ENCODE measurements around the gene CANT1. TPM values are rescaled to one million over a fixed set of nuclear protein-coding genes. Genes with fewer than 3 reads are reported as not detected.
A peak's percentile ranks its signal among the peaks of the same experiment; 100 is the strongest.

Gene CANT1
- total and polyA plus RNA-seq, 2 of the 13 experiments (the other 11 are each of a cell fraction or from before 2014, with no cell fraction given), result 34.1 to 42.1 TPM

DNA sequence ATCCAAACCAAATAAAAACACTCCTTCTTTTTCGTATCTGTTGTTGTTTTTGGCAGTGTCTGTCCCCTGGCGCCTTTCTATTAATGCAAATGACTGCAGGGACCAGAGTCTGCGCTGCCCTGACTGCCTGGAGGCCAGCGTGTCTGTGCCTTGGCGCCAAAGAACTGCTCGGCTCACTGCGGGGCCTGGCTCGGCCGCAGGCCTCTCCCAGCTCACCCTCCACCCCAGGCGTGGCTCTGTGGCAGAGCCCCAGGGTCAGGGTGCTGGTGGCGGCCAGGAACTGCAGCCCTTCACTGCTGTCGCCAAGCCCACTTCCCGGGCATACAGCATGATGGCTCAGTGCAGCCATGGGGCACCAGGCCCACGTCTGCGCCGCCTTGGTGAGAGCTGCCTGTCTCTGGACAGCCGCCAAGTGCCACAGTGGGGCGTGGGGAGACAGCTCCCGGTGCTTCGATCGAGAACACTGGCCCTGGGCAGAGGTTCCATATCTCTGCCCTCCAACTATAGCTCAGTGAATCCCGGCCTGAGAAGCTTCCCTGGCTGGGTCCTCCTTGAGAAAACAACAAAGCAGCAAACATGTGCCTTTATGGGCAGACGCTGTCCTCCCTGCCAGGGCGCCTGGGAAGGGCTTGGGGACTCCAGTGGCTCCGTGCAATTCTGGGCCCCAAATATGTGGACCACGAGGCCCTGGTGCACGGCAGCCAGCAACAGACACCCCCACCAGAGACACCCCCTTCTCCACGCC lies 11.1 kb downstream of the CANT1 start:
- FAIRE-seq (no peak), DNase-seq (ENCODE audit: low spot score) (no peak), ATAC-seq (no peak)
- Histone ChIP-seq H2AFZ (ENCODE audit: low read length) (no peak overlapping the region), H4K20me1 (ENCODE audit: insufficient read depth, low read length) (no peaks in the 10 kb centered on the region; the same call in 1 of the 2 replicates), H3K4me2 (ENCODE audit: low read depth, low read length) (no peak overlapping the region), H3K79me2 (ENCODE audit: insufficient read depth, low read length) (peaks cover 25% of the 10 kb centered on the region), H3K27ac (ENCODE audit: extremely low read length, insufficient read depth, low read length) (no peak overlapping the region), H3K36me3 (replicated peaks in 1 of 2; ENCODE audit: control insufficient read depth in 1 of 2, insufficient read depth in 2 of 2, low read length in 2 of 2) (peaks cover 29 to 68% of the 10 kb centered on the region in 2 experiments), H3K9me3 (ENCODE audit: low read length) (no peaks in the 10 kb centered on the region), H3K27me3 (ENCODE audit: control insufficient read depth in 1 of 2, insufficient read depth in 2 of 2, low read length in 2 of 2) (no peaks in the 10 kb centered on the region), H3K4me1 (ENCODE audit: insufficient read depth, low read length) (peaks cover 9% of the 10 kb centered on the region), H3K9ac (ENCODE audit: insufficient read depth, low read depth, low read length) (no peak overlapping the region), H3K4me3 (replicated peaks in 1 of 3; ENCODE audit: insufficient read depth in 1 of 3, low read depth in 2 of 3, low read length in 3 of 3) (no peak overlapping the region)
- in situ Hi-C loops (cut with HindIII; ENCODE audit: extremely low pct_ligation_motif_present, low pct_unique_long_range_greater_than_20kb) (no loop called here), intact Hi-C loops (cut with micrococcal nuclease; ENCODE audit: unreplicated experiment) (no loop called here)
- ChIA-PET CTCF (ENCODE audit: low intra/inter-chr PET ratio, low total read pairs) (no interaction called here), POLR2A (no interaction called here)
- no TSS peak for BruUV-seq (replicated peaks)
- TF ChIP-seq ZBTB33 (CRISPR knock-in tag; IDR thresholded peaks at IDR 0.05), result peak; percentile 96
- TF ChIP-seq, protein P1, sequence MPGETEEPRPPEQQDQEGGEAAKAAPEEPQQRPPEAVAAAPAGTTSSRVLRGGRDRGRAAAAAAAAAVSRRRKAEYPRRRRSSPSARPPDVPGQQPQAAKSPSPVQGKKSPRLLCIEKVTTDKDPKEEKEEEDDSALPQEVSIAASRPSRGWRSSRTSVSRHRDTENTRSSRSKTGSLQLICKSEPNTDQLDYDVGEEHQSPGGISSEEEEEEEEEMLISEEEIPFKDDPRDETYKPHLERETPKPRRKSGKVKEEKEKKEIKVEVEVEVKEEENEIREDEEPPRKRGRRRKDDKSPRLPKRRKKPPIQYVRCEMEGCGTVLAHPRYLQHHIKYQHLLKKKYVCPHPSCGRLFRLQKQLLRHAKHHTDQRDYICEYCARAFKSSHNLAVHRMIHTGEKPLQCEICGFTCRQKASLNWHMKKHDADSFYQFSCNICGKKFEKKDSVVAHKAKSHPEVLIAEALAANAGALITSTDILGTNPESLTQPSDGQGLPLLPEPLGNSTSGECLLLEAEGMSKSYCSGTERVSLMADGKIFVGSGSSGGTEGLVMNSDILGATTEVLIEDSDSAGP (CRISPR knock-in tag; IDR thresholded peaks at IDR 0.05; ENCODE audit: borderline replicate concordance), result no peak
- no peak for TF ChIP-seq ZNF180 (CRISPR knock-in tag; IDR thresholded peaks at IDR 0.05; ENCODE audit: borderline replicate concordance, low read depth)
- peak; percentile 45; the same call in 1 of the 2 replicates for TF ChIP-seq ZNF768 (CRISPR knock-in tag; IDR thresholded peaks at IDR 0.05)
- 96% methylated on average over 27 of the region's 28 CpGs for whole genome bisulfite sequencing (ENCODE audit: low lambda C conversion rate)
